ENCODE results near the gene PLEKHM3.

Gene PLEKHM3

GRCh38 chr2:207933396-207934065, 91.8 kb downstream of the PLEKHM3 start:
- TF ChIP-seq TEAD4 (IDR thresholded peaks at IDR 0.05) (no peak), TCF12 (IDR thresholded peaks at IDR 0.05; ENCODE audit: low read depth) (no peak), REST (IDR thresholded peaks at IDR 0.05; ENCODE audit: low read depth) (no peak), CEBPB (IDR thresholded peaks at IDR 0.05) (no peak), NFIC (IDR thresholded peaks at IDR 0.05) (no peak), EGR1 (IDR thresholded peaks at IDR 0.05) (no peak), RAD21 (IDR thresholded peaks at IDR 0.05; ENCODE audit: low read depth) (no peak), YY1 (IDR thresholded peaks at IDR 0.05; ENCODE audit: low read depth) (no peak), FOXM1 (IDR thresholded peaks at IDR 0.05; ENCODE audit: borderline replicate concordance, low read depth) (no peak), TAF1 (IDR thresholded peaks at IDR 0.05; ENCODE audit: low read depth) (no peak), CREB1 (IDR thresholded peaks at IDR 0.05; ENCODE audit: low read depth) (no peak), ZBTB7A (IDR thresholded peaks at IDR 0.05; ENCODE audit: low read depth) (no peak), EP300 (IDR thresholded peaks at IDR 0.05; ENCODE audit: borderline replicate concordance) (no peak)
- TF ChIP-seq, protein P1, sequence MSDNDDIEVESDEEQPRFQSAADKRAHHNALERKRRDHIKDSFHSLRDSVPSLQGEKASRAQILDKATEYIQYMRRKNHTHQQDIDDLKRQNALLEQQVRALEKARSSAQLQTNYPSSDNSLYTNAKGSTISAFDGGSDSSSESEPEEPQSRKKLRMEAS (IDR thresholded peaks at IDR 0.05), result no peak
- TF ChIP-seq, protein P2, sequence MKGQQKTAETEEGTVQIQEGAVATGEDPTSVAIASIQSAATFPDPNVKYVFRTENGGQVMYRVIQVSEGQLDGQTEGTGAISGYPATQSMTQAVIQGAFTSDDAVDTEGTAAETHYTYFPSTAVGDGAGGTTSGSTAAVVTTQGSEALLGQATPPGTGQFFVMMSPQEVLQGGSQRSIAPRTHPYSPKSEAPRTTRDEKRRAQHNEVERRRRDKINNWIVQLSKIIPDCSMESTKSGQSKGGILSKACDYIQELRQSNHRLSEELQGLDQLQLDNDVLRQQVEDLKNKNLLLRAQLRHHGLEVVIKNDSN (IDR thresholded peaks at IDR 0.05), result no peak

DNA sequence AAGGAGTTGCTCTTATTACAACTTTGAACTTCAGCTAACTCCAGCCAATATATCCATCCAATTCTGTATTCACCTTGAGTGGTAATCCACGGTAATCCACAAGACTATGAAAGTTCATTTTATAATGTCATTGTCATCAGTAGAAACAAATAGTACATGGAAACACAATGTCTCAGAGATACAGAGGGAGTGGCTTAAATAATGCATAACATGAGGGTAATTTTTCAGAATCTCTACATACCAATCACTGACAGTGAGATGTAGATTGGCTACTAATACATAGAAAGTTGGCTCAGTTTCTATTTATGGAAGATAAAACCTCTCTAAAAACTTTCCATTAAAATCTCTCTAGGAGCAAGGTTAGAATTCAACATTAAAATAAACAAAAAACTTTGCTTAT, 93.2 kb downstream of the PLEKHM3 start:
- TF ChIP-seq, protein P1 (IDR thresholded peaks at IDR 0.05), result no peak
- TF ChIP-seq NFIC (IDR thresholded peaks at IDR 0.05) (no peak), EGR1 (IDR thresholded peaks at IDR 0.05) (no peak), FOXM1 (IDR thresholded peaks at IDR 0.05; ENCODE audit: borderline replicate concordance, low read depth) (no peak), ZBTB7A (IDR thresholded peaks at IDR 0.05; ENCODE audit: low read depth) (no peak), EP300 (IDR thresholded peaks at IDR 0.05; ENCODE audit: borderline replicate concordance) (no peak), CREB1 (IDR thresholded peaks at IDR 0.05; ENCODE audit: low read depth) (no peak), TCF12 (IDR thresholded peaks at IDR 0.05; ENCODE audit: low read depth) (no peak), CEBPB (IDR thresholded peaks at IDR 0.05) (no peak), YY1 (IDR thresholded peaks at IDR 0.05; ENCODE audit: low read depth) (no peak), REST (IDR thresholded peaks at IDR 0.05; ENCODE audit: low read depth) (no peak), TEAD4 (IDR thresholded peaks at IDR 0.05) (no peak), RAD21 (IDR thresholded peaks at IDR 0.05; ENCODE audit: low read depth) (no peak), TAF1 (IDR thresholded peaks at IDR 0.05; ENCODE audit: low read depth) (no peak)
- TF ChIP-seq, protein P2 (IDR thresholded peaks at IDR 0.05), result no peak

DNA sequence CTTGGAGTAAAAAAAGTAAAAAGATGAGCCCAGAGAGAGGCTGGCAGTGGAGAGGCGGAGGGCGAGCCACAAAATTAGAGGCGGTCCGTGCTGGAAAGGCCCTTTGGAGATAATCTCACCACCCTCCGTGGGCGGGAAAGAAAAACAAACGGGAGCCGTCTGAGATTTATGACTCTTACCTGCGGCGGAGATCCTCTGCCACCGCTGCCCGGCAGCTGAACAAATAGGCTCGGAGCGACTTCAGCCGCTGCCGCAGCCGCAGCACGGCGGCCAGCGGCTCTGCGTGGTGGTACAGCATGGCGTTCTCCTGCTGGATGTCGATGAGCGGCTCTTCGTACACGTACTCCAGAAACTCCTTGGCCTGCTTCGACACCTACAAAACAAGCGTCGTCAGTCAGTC, 94.6 kb downstream of the PLEKHM3 start:
- TF ChIP-seq REST (IDR thresholded peaks at IDR 0.05; ENCODE audit: low read depth), result no peak
- TF ChIP-seq CREB1 (IDR thresholded peaks at IDR 0.05; ENCODE audit: low read depth), result no peak
- no peak for TF ChIP-seq RAD21 (IDR thresholded peaks at IDR 0.05; ENCODE audit: low read depth)
- TF ChIP-seq FOXM1 (IDR thresholded peaks at IDR 0.05; ENCODE audit: borderline replicate concordance, low read depth), result no peak
- TF ChIP-seq EGR1 (IDR thresholded peaks at IDR 0.05), result no peak
- no peak for TF ChIP-seq TAF1 (IDR thresholded peaks at IDR 0.05; ENCODE audit: low read depth)
- TF ChIP-seq TCF12 (IDR thresholded peaks at IDR 0.05; ENCODE audit: low read depth), result no peak
- TF ChIP-seq TEAD4 (IDR thresholded peaks at IDR 0.05), result no peak
- TF ChIP-seq, protein P2 (IDR thresholded peaks at IDR 0.05), result no peak
- no peak for TF ChIP-seq EP300 (IDR thresholded peaks at IDR 0.05; ENCODE audit: borderline replicate concordance)
- TF ChIP-seq ZBTB7A (IDR thresholded peaks at IDR 0.05; ENCODE audit: low read depth), result no peak
- TF ChIP-seq NFIC (IDR thresholded peaks at IDR 0.05), result no peak
- TF ChIP-seq YY1 (IDR thresholded peaks at IDR 0.05; ENCODE audit: low read depth), result no peak
